GM19463 (cell line): ENCODE results near the gene KPNB1.
"Not testable (repeated sequence)": the region's sequence is repeated elsewhere in the genome, so short reads cannot be mapped to it uniquely, and the experiment has no call there.

Source experiments
- ATAC-seq: cut with Tn5 transposase; IDR thresholded peaks from one replicate; pipeline ENCODE4 v1.9.1; 2021; ENCODE audit warnings: mild to moderate bottlenecking, moderate library complexity; ENCODE audit not compliant: unreplicated experiment

KPNB1 gene

GRCh38 chr17:47676199-47676472 is 26.4 kb downstream of the KPNB1 start:
- ATAC-seq: no peak

GRCh38 chr17:47676510-47677165 is 26.9 kb downstream of the KPNB1 start:
- no peak for ATAC-seq

GRCh38 chr17:47678196-47678595 is 28.5 kb downstream of the KPNB1 start:
- no peak for ATAC-seq

GRCh38 chr17:47682138-47682537 is 32.4 kb downstream of the KPNB1 start:
- no peak for ATAC-seq

- not testable (repeated sequence) for ATAC-seq
Observed at GRCh38 chr17:47682727-47683126, 33.0 kb downstream of the KPNB1 start.

GRCh38 chr17:47684025-47684424 is 34.3 kb downstream of the KPNB1 start:
- no peak for ATAC-seq

GRCh38 chr17:47684535-47685193 is 34.9 kb downstream of the KPNB1 start:
- ATAC-seq: no peak

GRCh38 chr17:47685556-47686275 is 36.0 kb downstream of the KPNB1 start:
- no peak for ATAC-seq

- ATAC-seq: no peak
Observed at GRCh38 chr17:47686276-47686635, 36.5 kb downstream of the KPNB1 start.

- ATAC-seq: no peak
Observed at GRCh38 chr17:47686664-47687327, 37.1 kb downstream of the KPNB1 start.

- ATAC-seq: no peak
Observed at GRCh38 chr17:47687328-47687690, 37.6 kb downstream of the KPNB1 start.

GRCh38 chr17:47687748-47688147 is 38.0 kb downstream of the KPNB1 start:
- no peak for ATAC-seq

- no peak for ATAC-seq
Observed at GRCh38 chr17:47690121-47690520, 40.4 kb downstream of the KPNB1 start.

GRCh38 chr17:47692137-47692894 is 42.6 kb downstream of the KPNB1 start:
- no peak for ATAC-seq

- no peak for ATAC-seq
Observed at GRCh38 chr17:47692895-47693730, 43.4 kb downstream of the KPNB1 start.

- no peak for ATAC-seq
Observed at GRCh38 chr17:47693731-47694580, 44.2 kb downstream of the KPNB1 start, which contains the start of gene TBKBP1. TBKBP1 (plus strand) TSS chr17:47694161; CDS start chr17:47696113, 1,952 bp downstream.

GRCh38 chr17:47694581-47695428 is 45.1 kb downstream of the KPNB1 start:
- no peak for ATAC-seq
